ENCODE results near the gene NFASC.
A peak's percentile ranks its signal among the peaks of the same experiment; 100 is the strongest.

The NFASC gene

GRCh38 chr1:205059660-205060059, 189.0 kb downstream of the NFASC start:
- no peak overlapping the region for H3K9ac ChIP-seq
- H3K36me3 ChIP-seq = no peaks in the 10 kb centered on the region
- no peaks in the 10 kb centered on the region for H3K9me3 ChIP-seq
- no peak overlapping the region for H3K4me2 ChIP-seq
- no peak overlapping the region for H3K4me3 ChIP-seq
- no peaks in the 10 kb centered on the region for H3K27me3 ChIP-seq
- no peak overlapping the region for H3K27ac ChIP-seq
- TF ChIP-seq Cebpa-rat (IDR thresholded peaks at IDR 0.05) = no peak
- H4K20me1 ChIP-seq = no peaks in the 10 kb centered on the region
- H3K4me1 ChIP-seq = peaks cover 15% of the 10 kb centered on the region

- Histone ChIP-seq H3K27me3 (no peaks in the 10 kb centered on the region), H4K20me1 (no peaks in the 10 kb centered on the region), H3K4me1 (peaks cover 15% of the 10 kb centered on the region), H3K4me3 (no peak overlapping the region), H3K9ac (0 out of 2 replicates have a peak overlapping the region, but pooled peaks have one; percentile 32), H3K9me3 (no peaks in the 10 kb centered on the region), H3K36me3 (no peaks in the 10 kb centered on the region), H3K4me2 (no peak overlapping the region), H3K27ac (peak overlapping the region; percentile 36; the same call in 1 of the 2 replicates)
- TF ChIP-seq Cebpa-rat (IDR thresholded peaks at IDR 0.05) = no peak
These were observed 190.1 kb downstream of the NFASC start for GRCh38 chr1:205060746-205061145.

- Histone ChIP-seq H3K36me3 (no peaks in the 10 kb centered on the region), H3K9ac (0 out of 2 replicates have a peak overlapping the region, but pooled peaks have one; percentile 32), H3K9me3 (no peaks in the 10 kb centered on the region), H3K4me2 (peak overlapping the region; percentile 41), H3K27me3 (no peaks in the 10 kb centered on the region), H4K20me1 (no peaks in the 10 kb centered on the region), H3K4me3 (no peak overlapping the region), H3K27ac (0 out of 2 replicates have a peak overlapping the region, but pooled peaks have one; percentile 36), H3K4me1 (peaks cover 12% of the 10 kb centered on the region)
- TF ChIP-seq Cebpa-rat (IDR thresholded peaks at IDR 0.05) = no peak
These were observed 190.6 kb downstream of the NFASC start for GRCh38 chr1:205061227-205061626.

GRCh38 chr1:205061665-205062069, 191.0 kb downstream of the NFASC start:
- no peaks in the 10 kb centered on the region for H3K27me3 ChIP-seq
- no peak overlapping the region for H3K4me3 ChIP-seq
- peaks cover 7% of the 10 kb centered on the region for H3K4me1 ChIP-seq
- 0 out of 2 replicates have a peak overlapping the region, but pooled peaks have one; percentile 36 for H3K27ac ChIP-seq
- no peaks in the 10 kb centered on the region for H4K20me1 ChIP-seq
- H3K36me3 ChIP-seq = no peaks in the 10 kb centered on the region
- peak overlapping the region; percentile 41 for H3K4me2 ChIP-seq
- H3K9me3 ChIP-seq = no peaks in the 10 kb centered on the region
- no peak overlapping the region for H3K9ac ChIP-seq
- no peak for TF ChIP-seq Cebpa-rat (IDR thresholded peaks at IDR 0.05)

GRCh38 chr1:205062319-205062718, 191.7 kb downstream of the NFASC start:
- H3K9ac ChIP-seq = no peak overlapping the region
- H4K20me1 ChIP-seq = no peaks in the 10 kb centered on the region
- no peak overlapping the region for H3K4me3 ChIP-seq
- no peaks in the 10 kb centered on the region for H3K36me3 ChIP-seq
- H3K27ac ChIP-seq = no peak overlapping the region
- no peaks in the 10 kb centered on the region for H3K27me3 ChIP-seq
- H3K9me3 ChIP-seq = no peaks in the 10 kb centered on the region
- no peak overlapping the region for H3K4me2 ChIP-seq
- peaks cover 7% of the 10 kb centered on the region for H3K4me1 ChIP-seq
- no peak for TF ChIP-seq Cebpa-rat (IDR thresholded peaks at IDR 0.05)

GRCh38 chr1:205062895-205063294, 192.2 kb downstream of the NFASC start:
- Histone ChIP-seq H3K27me3 (no peaks in the 10 kb centered on the region), H3K4me2 (no peak overlapping the region), H3K4me1 (peaks cover 7% of the 10 kb centered on the region), H3K27ac (no peak overlapping the region), H3K9me3 (no peaks in the 10 kb centered on the region), H3K36me3 (no peaks in the 10 kb centered on the region), H3K9ac (no peak overlapping the region), H4K20me1 (no peaks in the 10 kb centered on the region), H3K4me3 (no peak overlapping the region)
- TF ChIP-seq Cebpa-rat (IDR thresholded peaks at IDR 0.05) = no peak

- no peak overlapping the region for H3K4me3 ChIP-seq
- H3K4me2 ChIP-seq = no peak overlapping the region
- H3K36me3 ChIP-seq = no peaks in the 10 kb centered on the region
- TF ChIP-seq Cebpa-rat (IDR thresholded peaks at IDR 0.05) = no peak
- no peaks in the 10 kb centered on the region for H4K20me1 ChIP-seq
- peaks cover 7% of the 10 kb centered on the region for H3K4me1 ChIP-seq
- no peaks in the 10 kb centered on the region for H3K9me3 ChIP-seq
- H3K27me3 ChIP-seq = no peaks in the 10 kb centered on the region
- no peak overlapping the region for H3K27ac ChIP-seq
- no peak overlapping the region for H3K9ac ChIP-seq
These were observed 193.6 kb downstream of the NFASC start for GRCh38 chr1:205064301-205064700.

GRCh38 chr1:205064741-205065316, 194.2 kb downstream of the NFASC start:
- H3K4me2 ChIP-seq = no peak overlapping the region

GRCh38 chr1:205065666-205066065, 195.0 kb downstream of the NFASC start:
- H3K4me2 ChIP-seq = no peak overlapping the region
- no peaks in the 10 kb centered on the region for H3K36me3 ChIP-seq
- no peak overlapping the region for H3K4me3 ChIP-seq
- H3K9me3 ChIP-seq = no peaks in the 10 kb centered on the region
- H3K27ac ChIP-seq = no peak overlapping the region
- H4K20me1 ChIP-seq = no peaks in the 10 kb centered on the region
- no peaks in the 10 kb centered on the region for H3K27me3 ChIP-seq
- H3K9ac ChIP-seq = no peak overlapping the region
- no peak for TF ChIP-seq Cebpa-rat (IDR thresholded peaks at IDR 0.05)
- H3K4me1 ChIP-seq = peaks cover 7% of the 10 kb centered on the region

More at GRCh38 chr1:205064741-205065316, 194.2 kb downstream of the NFASC start:
- Histone ChIP-seq H3K27ac (no peak overlapping the region), H3K4me1 (peaks cover 7% of the 10 kb centered on the region), H3K36me3 (no peaks in the 10 kb centered on the region), H3K9me3 (no peaks in the 10 kb centered on the region), H3K27me3 (no peaks in the 10 kb centered on the region), H4K20me1 (no peaks in the 10 kb centered on the region), H3K4me3 (no peak overlapping the region), H3K9ac (no peak overlapping the region)
- TF ChIP-seq Cebpa-rat (IDR thresholded peaks at IDR 0.05) = no peak

- Histone ChIP-seq H3K4me1 (peaks cover 2% of the 10 kb centered on the region), H3K9me3 (no peaks in the 10 kb centered on the region), H3K4me2 (no peak overlapping the region), H3K9ac (no peak overlapping the region), H3K27me3 (no peaks in the 10 kb centered on the region), H3K27ac (no peak overlapping the region), H3K36me3 (no peaks in the 10 kb centered on the region), H3K4me3 (no peak overlapping the region), H4K20me1 (no peaks in the 10 kb centered on the region)
- TF ChIP-seq Cebpa-rat (IDR thresholded peaks at IDR 0.05) = no peak
These were observed 195.6 kb downstream of the NFASC start for GRCh38 chr1:205066141-205066818.

Measured in BLaER1 (cell line).